ENCODE results near the gene DFFA.

DNA sequence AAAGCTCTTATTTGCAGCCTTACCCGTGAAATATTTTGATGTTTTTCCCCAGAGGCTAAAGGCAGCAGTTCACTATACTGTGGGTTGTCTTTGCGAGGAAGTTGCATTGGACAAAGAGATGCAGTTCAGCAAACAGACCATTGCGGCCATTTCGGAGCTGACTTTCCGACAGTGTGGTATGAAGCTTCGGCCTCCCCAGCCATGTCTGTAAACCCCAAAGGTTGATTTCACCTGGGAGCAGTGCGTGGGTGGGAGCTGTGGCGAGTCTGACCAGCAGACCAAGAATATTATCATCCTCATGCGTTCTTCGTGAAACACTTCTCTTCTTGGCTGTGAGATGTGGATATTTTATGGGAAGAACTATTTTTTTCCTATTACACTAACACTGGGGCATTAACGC lies 38.5 kb downstream of the DFFA start:
- TF ChIP-seq, protein P1, sequence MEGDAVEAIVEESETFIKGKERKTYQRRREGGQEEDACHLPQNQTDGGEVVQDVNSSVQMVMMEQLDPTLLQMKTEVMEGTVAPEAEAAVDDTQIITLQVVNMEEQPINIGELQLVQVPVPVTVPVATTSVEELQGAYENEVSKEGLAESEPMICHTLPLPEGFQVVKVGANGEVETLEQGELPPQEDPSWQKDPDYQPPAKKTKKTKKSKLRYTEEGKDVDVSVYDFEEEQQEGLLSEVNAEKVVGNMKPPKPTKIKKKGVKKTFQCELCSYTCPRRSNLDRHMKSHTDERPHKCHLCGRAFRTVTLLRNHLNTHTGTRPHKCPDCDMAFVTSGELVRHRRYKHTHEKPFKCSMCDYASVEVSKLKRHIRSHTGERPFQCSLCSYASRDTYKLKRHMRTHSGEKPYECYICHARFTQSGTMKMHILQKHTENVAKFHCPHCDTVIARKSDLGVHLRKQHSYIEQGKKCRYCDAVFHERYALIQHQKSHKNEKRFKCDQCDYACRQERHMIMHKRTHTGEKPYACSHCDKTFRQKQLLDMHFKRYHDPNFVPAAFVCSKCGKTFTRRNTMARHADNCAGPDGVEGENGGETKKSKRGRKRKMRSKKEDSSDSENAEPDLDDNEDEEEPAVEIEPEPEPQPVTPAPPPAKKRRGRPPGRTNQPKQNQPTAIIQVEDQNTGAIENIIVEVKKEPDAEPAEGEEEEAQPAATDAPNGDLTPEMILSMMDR (conservative IDR thresholded peaks at IDR 0.05; ENCODE audit: low read length), result no peak
- no peak for TF ChIP-seq EZH2phosphoT487 (IDR thresholded peaks at IDR 0.05; ENCODE audit: borderline replicate concordance)
